Uterus (tissue), 4 donors: ENCODE measurements around the gene PRKCE. TPM values are rescaled to one million over a fixed set of nuclear protein-coding genes. Genes with fewer than 3 reads are reported as not detected.

Source experiments
- DNase-seq, 2 donors: peaks; one replicate each; pipeline ENCODE4 v3.0.0-alpha.2; 2019 to 2020
- H3K27ac ChIP-seq, 2 donors: fragments of 200-600 bp; sonication (generic); 1 replicate in 1 of 2; 2 replicates in 1 of 2; pipeline ENCODE4 v1.5.1; 2016 to 2018
- H3K27me3 ChIP-seq, 2 donors: fragments of 200-600 bp; sonication (generic); one replicate each; pipeline ENCODE4 v1.5.1; 2018 to 2019; ENCODE audit warnings: control low read depth in 1 of 2
- H3K36me3 ChIP-seq, 2 donors: fragments of 200-600 bp; sonication (generic); one replicate each; pipeline ENCODE4 v1.5.1; 2019; ENCODE audit warnings: control low read depth in 1 of 2
- H3K4me1 ChIP-seq, 2 donors: fragments of 200-600 bp; sonication (generic); one replicate each; pipeline ENCODE4 v1.5.1; 2018 to 2019; ENCODE audit warnings: control low read depth in 1 of 2
- H3K4me3 ChIP-seq, 2 donors: fragments of 200-600 bp; sonication (generic); 1 replicate in 1 of 2; 2 replicates in 1 of 2; pipeline ENCODE4 v1.5.1; 2018 to 2019; ENCODE audit warnings: mild to moderate bottlenecking in 1 of 2
- H3K9me3 ChIP-seq, 2 donors: fragments of 200-600 bp; sonication (generic); one replicate each; pipeline ENCODE4 v1.5.1; 2019; ENCODE audit warnings: control low read depth in 1 of 2
- CTCF ChIP-seq, 4 experiments: fragments of 200-600 bp in 2 of 4; fragments of 450-650 bp in 2 of 4; sonication (generic) in 2 of 4; IDR thresholded peaks; one replicate each; pipeline ENCODE4 v1.5.1; 2016 to 2019; ENCODE audit warnings: antibody characterized with exemption in 4 of 4, mild to moderate bottlenecking in 2 of 4, moderate library complexity in 1 of 4
- POLR2A ChIP-seq, 2 donors: fragments of 450-650 bp; IDR thresholded peaks; one replicate each; pipeline ENCODE4 v1.6.1; 2016; ENCODE audit warnings: antibody characterized with exemption in 2 of 2, mild to moderate bottlenecking in 1 of 2, moderate library complexity in 1 of 2
- intact Hi-C: fragments of 100-400 bp; cut with DNase I; formaldehyde crosslinking; loops from one replicate; pipeline ENCODE4 v1.15.1; 2023; ENCODE audit warnings: low total_unique reads
- total RNA-seq, 4 donors: library from RNA; depleted of rRNA in 3 of 4; stranded (reverse); fragments of >200 nt in 3 of 4; gene quantifications; one replicate each; pipeline versions ENCODE4 v1.1.0 to v1.2.4, GENCODE V29; 2014 to 2023
- donor health status: DM: yes; HTN: yes; CAD: no.

The PRKCE gene
- total RNA-seq, 4 donors from 2014 or later: 3.8 to 47.6 (median 14.2) TPM

GRCh38 chr2:45725731-45726130, 74.3 kb downstream of the PRKCE start:
- intact Hi-C loops: no loop called here

GRCh38 chr2:45726188-45726587, 74.7 kb downstream of the PRKCE start:
- Histone ChIP-seq H3K4me3 (no peak overlapping the region), H3K9me3 (no peaks in the 10 kb centered on the region), H3K27me3 (no peaks in the 10 kb centered on the region), H3K36me3 (no peaks in the 10 kb centered on the region), H3K4me1 (no peaks in the 10 kb centered on the region), H3K27ac (no peak overlapping the region)
- TF ChIP-seq POLR2A (IDR thresholded peaks at IDR 0.05) (no peak), CTCF (IDR thresholded peaks at IDR 0.05) (no peak)
- intact Hi-C loops: no loop called here
- no peak for DNase-seq

More at GRCh38 chr2:45725731-45726130, 74.3 kb downstream of the PRKCE start:
- no peaks in the 10 kb centered on the region for H3K9me3 ChIP-seq
- no peak overlapping the region for H3K4me3 ChIP-seq
- no peaks in the 10 kb centered on the region for H3K36me3 ChIP-seq
- no peaks in the 10 kb centered on the region for H3K4me1 ChIP-seq
- no peak for DNase-seq
- TF ChIP-seq POLR2A (IDR thresholded peaks at IDR 0.05) (no peak), CTCF (IDR thresholded peaks at IDR 0.05) (no peak)
- no peak overlapping the region for H3K27ac ChIP-seq
- no peaks in the 10 kb centered on the region for H3K27me3 ChIP-seq

- intact Hi-C loops: no loop called here
- no peaks in the 10 kb centered on the region for H3K36me3 ChIP-seq
- H3K27ac ChIP-seq: no peak overlapping the region
- no peak overlapping the region for H3K4me3 ChIP-seq
- H3K9me3 ChIP-seq: no peaks in the 10 kb centered on the region
- no peaks in the 10 kb centered on the region for H3K4me1 ChIP-seq
- TF ChIP-seq CTCF (IDR thresholded peaks at IDR 0.05): no peak
- DNase-seq: no peak
- H3K27me3 ChIP-seq: no peaks in the 10 kb centered on the region
Measured at GRCh38 chr2:45728458-45728942, 77.0 kb downstream of the PRKCE start.

- H3K4me1 ChIP-seq: no peaks in the 10 kb centered on the region
- TF ChIP-seq POLR2A (IDR thresholded peaks at IDR 0.05) (no peak), CTCF (IDR thresholded peaks at IDR 0.05) (no peak)
- no peaks in the 10 kb centered on the region for H3K9me3 ChIP-seq
- intact Hi-C loops: no loop called here
- no peak overlapping the region for H3K27ac ChIP-seq
- H3K27me3 ChIP-seq: no peaks in the 10 kb centered on the region
- no peak overlapping the region for H3K4me3 ChIP-seq
- H3K36me3 ChIP-seq: no peaks in the 10 kb centered on the region
- no peak for DNase-seq
Measured at GRCh38 chr2:45729753-45730512, 78.5 kb downstream of the PRKCE start.

GRCh38 chr2:45731141-45731540, 79.7 kb downstream of the PRKCE start:
- Histone ChIP-seq H3K27ac (no peak overlapping the region), H3K27me3 (no peaks in the 10 kb centered on the region), H3K36me3 (no peaks in the 10 kb centered on the region), H3K9me3 (no peaks in the 10 kb centered on the region), H3K4me1 (no peaks in the 10 kb centered on the region), H3K4me3 (no peak overlapping the region)
- intact Hi-C loops: no loop called here
- DNase-seq: no peak
- TF ChIP-seq CTCF (IDR thresholded peaks at IDR 0.05) (no peak), POLR2A (IDR thresholded peaks at IDR 0.05) (no peak)
